Transverse colon (tissue), 4 donors: ENCODE results near the gene INPP5E.

Experiments
- EP300 ChIP-seq: sonication (generic); formaldehyde crosslinking; IDR thresholded peaks from one replicate; pipeline ENCODE4 v1.6.1; 2017; ENCODE audit warnings: antibody characterized with exemption, low read depth
- POLR2A ChIP-seq: fragments of 450-650 bp; IDR thresholded peaks from one replicate; pipeline ENCODE4 v1.6.1; 2016; ENCODE audit warnings: antibody characterized with exemption, mild to moderate bottlenecking, moderate library complexity
- POLR2AphosphoS5 ChIP-seq, 3 donors: sonication (generic); formaldehyde crosslinking; IDR thresholded peaks; one replicate each; pipeline ENCODE4 v1.6.1; 2016; ENCODE audit warnings: antibody characterized with exemption in 3 of 3
- TF ChIP-seq, protein P1 (sequence below), 5 experiments: fragments of 200-600 bp in 3 of 5; fragments of 450-650 bp in 2 of 5; sonication (generic) in 3 of 5; IDR thresholded peaks; 1 replicate in 2 of 5; 2 replicates in 3 of 5; pipeline ENCODE4 v1.5.1; 2016 to 2017; ENCODE audit warnings: antibody characterized with exemption in 5 of 5, inconsistent platforms in 3 of 5, mild to moderate bottlenecking in 2 of 5, moderate library complexity in 1 of 5

DNA sequence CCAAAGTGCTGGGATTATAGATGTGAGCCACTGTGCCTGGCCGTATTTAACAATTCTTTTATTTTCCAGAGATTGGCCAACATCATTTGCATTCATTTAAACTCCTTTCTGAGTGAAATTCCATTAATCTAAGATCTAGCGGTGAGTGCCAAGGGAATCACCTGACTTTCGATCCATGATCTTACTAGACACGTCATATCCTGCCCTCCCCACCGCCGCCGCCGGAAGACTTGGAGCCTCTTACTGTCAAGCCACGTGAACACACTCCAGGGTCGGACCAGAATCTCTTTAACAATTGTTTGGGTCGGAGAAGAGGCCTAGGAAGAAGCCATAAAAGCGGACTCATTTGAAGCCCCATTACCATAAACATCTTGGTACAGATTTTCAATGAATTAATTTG, 12.9 kb downstream of the INPP5E start:
- TF ChIP-seq, protein P1, sequence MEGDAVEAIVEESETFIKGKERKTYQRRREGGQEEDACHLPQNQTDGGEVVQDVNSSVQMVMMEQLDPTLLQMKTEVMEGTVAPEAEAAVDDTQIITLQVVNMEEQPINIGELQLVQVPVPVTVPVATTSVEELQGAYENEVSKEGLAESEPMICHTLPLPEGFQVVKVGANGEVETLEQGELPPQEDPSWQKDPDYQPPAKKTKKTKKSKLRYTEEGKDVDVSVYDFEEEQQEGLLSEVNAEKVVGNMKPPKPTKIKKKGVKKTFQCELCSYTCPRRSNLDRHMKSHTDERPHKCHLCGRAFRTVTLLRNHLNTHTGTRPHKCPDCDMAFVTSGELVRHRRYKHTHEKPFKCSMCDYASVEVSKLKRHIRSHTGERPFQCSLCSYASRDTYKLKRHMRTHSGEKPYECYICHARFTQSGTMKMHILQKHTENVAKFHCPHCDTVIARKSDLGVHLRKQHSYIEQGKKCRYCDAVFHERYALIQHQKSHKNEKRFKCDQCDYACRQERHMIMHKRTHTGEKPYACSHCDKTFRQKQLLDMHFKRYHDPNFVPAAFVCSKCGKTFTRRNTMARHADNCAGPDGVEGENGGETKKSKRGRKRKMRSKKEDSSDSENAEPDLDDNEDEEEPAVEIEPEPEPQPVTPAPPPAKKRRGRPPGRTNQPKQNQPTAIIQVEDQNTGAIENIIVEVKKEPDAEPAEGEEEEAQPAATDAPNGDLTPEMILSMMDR (IDR thresholded peaks at IDR 0.05): no peak
- TF ChIP-seq EP300: no peak
- TF ChIP-seq POLR2AphosphoS5 (IDR thresholded peaks at IDR 0.05): no peak
- TF ChIP-seq POLR2A: no peak
